Activated CD4-positive, alpha-beta T cell treated with anti-CD3 and anti-CD28 coated beads, Interleukin-2, amount 50 U/mL, for 24 hours (primary cell): ENCODE measurements around the gene CA5A.
"Not testable (repeated sequence)": the region's sequence is repeated elsewhere in the genome, so short reads cannot be mapped to it uniquely, and the experiment has no call there.

ENCODE experiments used
- DNase-seq, 2 donors: peaks; one replicate each; pipeline ENCODE4 v3.0.0-alpha.2; 2020; ENCODE audit warnings: low read depth in 1 of 2, low spot score in 1 of 2

CA5A gene

DNA sequence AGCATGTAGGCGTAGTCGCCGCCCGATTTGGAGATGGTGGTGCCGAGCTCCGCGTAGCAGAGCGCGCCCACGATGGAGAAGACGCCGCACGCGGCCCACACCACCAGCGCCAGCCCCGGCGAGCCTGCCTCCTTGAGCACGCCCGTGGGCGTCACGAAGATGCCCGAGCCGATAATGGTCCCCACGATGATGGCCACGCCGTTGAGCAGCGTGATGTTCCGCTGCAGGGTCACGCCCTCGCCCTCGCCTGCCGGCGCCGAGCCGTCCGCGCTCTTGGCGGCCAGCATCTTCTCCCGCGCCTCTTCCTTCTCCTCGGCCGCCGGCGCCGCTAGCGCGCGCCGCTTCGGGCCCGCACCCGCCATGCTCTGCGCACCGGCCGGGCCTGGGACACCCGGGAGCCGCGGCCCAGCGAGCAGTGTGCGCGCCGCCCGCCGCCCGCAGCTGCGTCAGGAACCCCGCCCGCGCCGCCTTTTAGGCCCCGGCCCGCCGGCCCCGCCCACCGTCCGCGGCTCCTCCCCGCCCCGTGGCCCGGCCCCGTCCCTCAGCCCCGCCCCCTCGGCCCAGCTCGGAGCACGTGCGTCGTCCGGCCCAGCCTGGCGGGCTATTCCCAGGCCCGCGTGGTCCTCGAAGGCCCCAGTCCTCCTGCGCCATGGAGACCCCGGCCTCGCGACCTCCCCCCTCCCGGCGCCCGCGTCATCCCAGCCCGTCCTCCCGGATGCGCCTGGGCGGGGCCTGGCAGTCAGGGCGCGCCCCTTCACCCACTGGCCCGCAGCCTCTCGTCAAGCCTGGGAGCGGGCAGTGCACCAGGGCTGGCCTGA is 67.1 kb downstream of the CA5A start, which contains the start of gene SLC7A5:
SLC7A5 (minus strand) TSS at position 447 of the 818 bp plus-strand sequence; CDS start at position 362, 85 bp downstream.
- DNase-seq: peak; percentile 82 to 88

- DNase-seq: peak; percentile 54 to 65
Measured at GRCh38 chr16:87868254-87869029, 67.9 kb downstream of the CA5A start.

DNA sequence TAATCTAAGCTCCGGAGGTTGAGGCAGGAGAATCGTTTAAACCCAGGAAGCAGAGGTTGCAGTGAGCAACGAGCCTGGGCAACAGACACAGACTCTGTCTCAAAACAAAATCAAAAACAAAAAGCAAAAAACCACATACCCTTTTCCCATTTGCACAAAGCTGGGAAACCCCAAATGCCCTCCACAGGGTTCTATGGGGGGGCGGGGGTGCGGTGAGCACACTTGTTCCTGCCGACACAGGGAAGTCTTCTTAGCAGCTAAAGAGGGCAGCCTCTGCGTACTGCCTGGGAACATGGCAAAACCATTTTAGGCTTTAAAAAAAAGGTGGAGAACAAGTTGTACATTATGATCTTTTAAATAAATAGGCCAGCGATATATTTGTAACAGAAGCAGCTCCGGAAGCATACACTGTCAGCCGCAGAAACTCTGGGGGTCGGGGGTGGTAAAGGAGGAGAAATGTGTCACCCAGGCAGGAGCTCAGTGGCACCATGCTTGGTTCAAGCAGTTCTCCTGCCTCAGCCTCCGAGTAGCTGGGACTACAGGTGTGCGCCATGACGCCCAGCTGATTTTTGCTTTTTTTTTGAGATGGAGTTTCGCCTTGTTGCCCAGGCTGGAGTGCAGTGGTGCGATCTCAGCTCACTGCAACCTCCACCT is 70.3 kb downstream of the CA5A start:
- not testable (repeated sequence) for DNase-seq

- DNase-seq: no peak
Measured at GRCh38 chr16:87864331-87864989, 71.9 kb downstream of the CA5A start.

DNA sequence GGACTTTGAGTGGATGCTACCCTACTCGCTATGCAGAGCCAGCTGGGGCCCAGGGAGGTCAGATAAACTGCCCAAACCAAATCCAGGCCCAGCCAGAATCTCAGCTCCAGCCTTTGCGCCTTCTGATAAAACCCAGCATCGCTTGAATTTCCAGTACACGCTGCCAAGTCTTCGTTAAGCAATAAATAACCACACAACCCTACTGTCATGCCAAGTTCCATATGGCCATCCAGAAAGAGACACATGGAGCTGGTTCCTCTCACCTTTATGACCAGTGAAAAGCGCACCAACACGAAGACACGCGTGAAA is 73.0 kb downstream of the CA5A start:
- not testable (repeated sequence) for DNase-seq

DNA sequence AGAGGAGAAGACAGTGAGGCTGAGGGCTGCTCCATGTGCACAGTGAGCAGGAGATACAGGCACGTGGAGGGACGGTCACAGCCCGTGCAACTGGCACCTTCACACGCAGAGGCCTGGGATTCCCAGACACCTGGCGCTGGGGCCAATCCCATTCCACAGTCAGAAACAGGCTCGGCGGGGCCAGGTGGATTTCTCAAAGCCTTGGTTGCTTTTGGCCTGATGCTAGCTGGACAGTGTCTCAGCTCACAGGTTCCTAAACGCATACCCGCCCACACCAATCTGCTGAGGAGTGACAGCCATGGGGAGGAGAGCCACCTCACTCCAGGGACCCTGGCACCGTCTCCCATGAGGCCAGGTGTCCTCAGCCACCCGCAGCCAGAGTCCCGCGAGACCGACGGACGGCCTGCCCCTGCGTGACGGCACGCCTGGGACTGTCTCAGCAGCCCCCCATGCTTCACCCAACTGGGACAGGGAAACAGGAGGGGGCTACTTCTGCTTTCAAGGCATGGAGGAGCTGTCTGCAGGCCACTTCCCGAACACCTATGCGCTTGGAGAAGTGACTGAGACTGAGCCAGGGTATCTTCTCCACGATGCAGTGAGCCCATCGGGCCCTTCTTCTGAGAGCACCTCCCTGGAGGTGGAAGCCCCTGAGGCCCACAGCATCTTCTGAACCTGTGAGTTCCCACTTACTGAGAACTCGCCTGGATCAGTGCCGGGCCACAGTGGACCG is 73.6 kb downstream of the CA5A start:
- not testable (repeated sequence) for DNase-seq

GRCh38 chr16:87861300-87862099 is 74.8 kb downstream of the CA5A start:
- DNase-seq: not testable (repeated sequence)

GRCh38 chr16:87860553-87861299 is 75.6 kb downstream of the CA5A start:
- no peak for DNase-seq

DNA sequence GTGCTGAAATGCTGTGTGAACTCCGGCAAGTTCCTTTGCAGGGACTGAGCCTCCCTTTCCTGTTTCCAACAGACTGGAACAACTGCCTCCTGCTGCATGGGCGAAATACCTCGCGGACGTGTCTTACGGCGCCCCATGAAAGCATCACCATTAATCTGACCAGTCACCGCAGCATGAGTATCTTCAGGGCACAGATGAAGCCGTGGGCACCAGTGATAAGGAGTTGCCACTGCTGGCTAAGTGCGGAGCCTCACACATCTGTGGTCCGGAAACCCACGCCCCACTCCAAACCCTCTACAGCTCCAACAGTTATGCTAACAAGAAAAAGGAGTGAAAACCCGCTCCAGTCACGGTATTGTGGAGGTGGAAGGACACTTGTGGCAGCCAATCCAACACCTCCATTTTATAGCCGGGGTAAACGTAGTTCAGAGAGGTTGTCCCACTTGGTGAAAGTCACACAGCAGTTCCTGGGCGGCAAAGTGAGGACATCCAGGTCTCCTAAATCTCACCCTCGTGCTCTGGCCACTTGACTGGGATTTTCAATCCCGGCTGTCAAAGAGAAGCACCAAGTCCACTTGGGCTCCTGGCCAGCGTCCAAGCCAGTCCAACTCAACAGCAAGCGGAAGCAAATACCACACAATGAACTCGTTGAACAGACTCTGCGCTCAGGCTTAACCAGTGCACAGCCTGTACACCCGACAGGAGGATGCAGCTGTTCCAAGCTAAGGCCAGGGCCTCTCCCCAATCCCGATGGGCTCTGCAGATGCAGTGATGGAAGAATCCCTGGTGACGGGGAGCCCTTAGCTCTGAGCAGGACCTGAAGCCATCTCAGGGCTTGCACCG is 78.0 kb downstream of the CA5A start:
- not testable (repeated sequence) for DNase-seq

GRCh38 chr16:87856791-87857228 is 79.5 kb downstream of the CA5A start:
- DNase-seq: no peak

GRCh38 chr16:87855852-87856715 is 80.2 kb downstream of the CA5A start:
- no peak for DNase-seq

- no peak for DNase-seq
Measured at GRCh38 chr16:87854907-87855683, 81.2 kb downstream of the CA5A start.

DNA sequence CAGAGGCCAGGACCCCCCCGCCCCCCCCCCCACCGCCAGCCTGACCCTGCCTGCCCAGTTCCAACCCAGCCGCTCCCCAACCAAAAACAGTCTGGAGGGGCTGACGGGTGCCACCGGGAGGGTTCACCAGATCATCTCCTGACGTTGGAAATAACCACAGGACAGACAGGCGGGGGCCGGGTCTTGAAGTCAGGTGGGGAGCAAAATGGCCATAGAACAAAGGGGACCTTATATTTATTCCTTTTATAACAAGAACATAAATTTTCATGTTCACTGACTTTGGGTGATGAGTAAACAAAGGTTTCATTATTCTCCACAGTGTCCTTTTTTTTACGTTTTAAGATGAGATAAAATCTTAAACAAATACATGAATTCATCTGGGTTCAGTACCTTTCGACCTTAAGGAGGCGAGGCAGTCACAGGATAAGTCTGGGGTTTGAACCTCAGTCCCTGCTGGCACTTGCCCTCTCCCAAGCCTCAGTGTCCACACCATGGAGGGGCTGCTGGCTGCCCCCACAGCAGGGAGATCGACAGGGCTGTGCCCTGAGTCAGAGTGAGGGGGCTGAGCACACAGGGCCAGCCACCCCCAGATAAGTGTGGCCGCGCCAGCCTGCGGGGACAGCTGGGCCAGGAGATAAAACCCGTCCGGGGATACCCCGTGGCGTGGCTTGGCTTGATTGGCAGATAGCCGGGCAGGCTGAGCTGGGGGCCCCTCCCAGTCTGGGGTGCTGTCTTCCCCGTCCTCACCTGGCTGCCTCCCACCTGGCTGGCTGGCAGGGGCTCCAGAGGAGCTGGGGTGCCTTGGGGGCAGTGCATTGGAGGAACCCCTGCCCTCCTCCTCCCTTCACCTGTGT is 82.0 kb downstream of the CA5A start:
- DNase-seq: no peak

GRCh38 chr16:87853411-87854052 is 82.8 kb downstream of the CA5A start:
- DNase-seq: peak; percentile 61 to 64

DNA sequence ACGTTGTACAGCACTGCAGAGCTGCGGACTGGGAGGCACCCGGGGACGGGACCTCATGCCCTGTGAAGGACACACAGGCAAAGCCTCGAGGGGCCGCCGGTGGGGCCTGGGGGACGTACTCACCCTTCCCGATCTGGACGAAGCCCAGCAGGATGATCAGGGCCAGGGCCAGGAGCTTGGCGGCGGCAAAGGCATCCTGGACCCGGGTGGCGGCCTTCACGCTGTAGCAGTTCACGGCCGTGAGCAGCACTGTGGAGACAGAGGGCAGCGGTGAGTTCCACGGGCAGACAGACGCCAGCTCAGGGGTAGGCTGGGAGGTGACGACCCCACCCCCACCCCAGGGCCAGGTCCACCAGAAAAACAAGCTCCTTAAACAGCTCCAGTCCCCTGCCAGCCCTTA is 84.7 kb downstream of the CA5A start:
- no peak for DNase-seq
